IMR-90 (cell line): ENCODE measurements around the gene GCSAM. TPM values are rescaled to one million over a fixed set of nuclear protein-coding genes. Genes with fewer than 3 reads are reported as not detected.

Experiments
- ATAC-seq: fragments of 200-7000 bp; cut with Tn5 transposase; 2 replicates; pipeline ENCODE4 v1.9.1; 2020; ENCODE audit warnings: low read depth, mild to moderate bottlenecking, moderate library complexity
- BruUV-seq: library from RNA; stranded (reverse); fragments of 400-500 nt; replicated peaks from 2 replicates; lab custom pipeline; 2021; lab: Mats Ljungman, UMichigan
- CTCF ChIA-PET: fragments of 300-600 bp; formaldehyde crosslinking; extraction: SDS; loops from one replicate; lab custom pipeline; 2021; ENCODE audit warnings: antibody characterized with exemption; lab: Yijun Ruan, JAX
- POLR2A ChIA-PET: fragments of 300-600 bp; sonication (Branson Sonifier 250); formaldehyde crosslinking; loops from one replicate; lab custom pipeline; 2022; ENCODE audit warnings: antibody characterized with exemption; ENCODE audit not compliant: unreplicated experiment; lab: Charles Lee
- DNase-seq: peaks from one replicate; pipeline ENCODE4 v3.0.0; 2013
- H2AFZ ChIP-seq: replicated peaks from 2 replicates; pipeline ENCODE3; 2013; ENCODE audit warnings: low read length, mild to moderate bottlenecking; ENCODE audit not compliant: poor library complexity
- H2AK5ac ChIP-seq: 2 replicates; pipeline ENCODE4 v1.6.1; 2013; ENCODE audit warnings: low read depth, low read length, inconsistent platforms
- H2AK9ac ChIP-seq: replicated peaks from 2 replicates; pipeline ENCODE3; 2013; ENCODE audit warnings: mild to moderate bottlenecking, low read depth, low read length, moderate library complexity; ENCODE audit not compliant: poor library complexity
- H2BK120ac ChIP-seq: 2 replicates; pipeline ENCODE4 v1.6.1; 2013; ENCODE audit warnings: low read depth, low read length, inconsistent platforms
- H2BK15ac ChIP-seq: 3 replicates; pipeline ENCODE4 v1.6.1; 2013; ENCODE audit warnings: low read depth, low read length, inconsistent platforms
- H2BK20ac ChIP-seq: 2 replicates; pipeline ENCODE4 v1.6.1; 2013; ENCODE audit warnings: low read depth, mild to moderate bottlenecking, inconsistent platforms, low read length, moderate library complexity
- H2BK5ac ChIP-seq: 2 replicates; pipeline ENCODE4 v1.6.1; 2013; ENCODE audit warnings: mild to moderate bottlenecking, low read depth, low read length, inconsistent platforms; ENCODE audit not compliant: poor library complexity, severe bottlenecking
- H3K14ac ChIP-seq: replicated peaks from 2 replicates; pipeline ENCODE4 v1.6.1; 2013; ENCODE audit warnings: low read depth, low read length, inconsistent platforms
- H3K18ac ChIP-seq: 2 replicates; pipeline ENCODE4 v1.6.1; 2013; ENCODE audit warnings: low read depth, low read length, control low read depth
- H3K23ac ChIP-seq: 2 replicates; pipeline ENCODE4 v1.6.1; 2013; ENCODE audit warnings: low read depth, low read length, inconsistent platforms
- H3K27ac ChIP-seq: 2 replicates; pipeline ENCODE4 v1.5.1; 2013; ENCODE audit warnings: mild to moderate bottlenecking, control low read depth, low read length; ENCODE audit not compliant: insufficient read depth
- H3K27me3 ChIP-seq: 2 replicates; pipeline ENCODE4 v1.6.1; 2013; ENCODE audit warnings: low read length; ENCODE audit not compliant: control insufficient read depth, insufficient read depth
- H3K36me3 ChIP-seq: 2 replicates; pipeline ENCODE4 v1.6.1; 2013; ENCODE audit warnings: low read length, mixed read lengths; ENCODE audit not compliant: control insufficient read depth, insufficient read depth
- H3K4ac ChIP-seq: 2 replicates; pipeline ENCODE4 v1.6.1; 2013; ENCODE audit warnings: low read depth, low read length, inconsistent platforms
- H3K4me1 ChIP-seq: 2 replicates; pipeline ENCODE4 v1.6.1; 2013; ENCODE audit warnings: low read length, mixed read lengths; ENCODE audit not compliant: control insufficient read depth, insufficient read depth
- H3K4me2 ChIP-seq: 2 replicates; pipeline ENCODE4 v1.6.1; 2013; ENCODE audit warnings: low read depth, mild to moderate bottlenecking, control low read depth, low read length, moderate library complexity
- H3K4me3 ChIP-seq: 2 replicates; pipeline ENCODE4 v1.5.1; 2013; ENCODE audit warnings: low read depth, mild to moderate bottlenecking, control low read depth, low read length, moderate library complexity; ENCODE audit not compliant: insufficient read depth
- H3K56ac ChIP-seq: 2 replicates; pipeline ENCODE4 v1.6.1; 2013; ENCODE audit warnings: low read length, inconsistent platforms; ENCODE audit not compliant: insufficient read depth; ENCODE audit errors: extremely low read depth
- H3K79me1 ChIP-seq, 2 experiments: 2 replicates each; pipeline ENCODE4 v1.6.1; 2013; ENCODE audit warnings: low read length in 2 of 2, inconsistent platforms in 1 of 2, low read depth in 1 of 2
- H3K9ac ChIP-seq: 2 replicates; pipeline ENCODE4 v1.6.1; 2013; ENCODE audit warnings: low read depth, low read length, control low read depth
- H3K9me1 ChIP-seq: 2 replicates; pipeline ENCODE4 v1.6.1; 2013; ENCODE audit warnings: low read length, inconsistent platforms; ENCODE audit not compliant: insufficient read depth
- H3K9me3 ChIP-seq: 2 replicates; pipeline ENCODE4 v1.6.1; 2013; ENCODE audit warnings: low read length; ENCODE audit not compliant: control insufficient read depth, insufficient read depth
- H4K20me1 ChIP-seq: 2 replicates; pipeline ENCODE4 v1.6.1; 2013; ENCODE audit warnings: low read length, inconsistent platforms; ENCODE audit not compliant: insufficient read depth
- H4K5ac ChIP-seq: 2 replicates; pipeline ENCODE4 v1.6.1; 2013; ENCODE audit warnings: mild to moderate bottlenecking, low read depth, low read length, control low read depth
- H4K8ac ChIP-seq, 2 experiments: 2 replicates each; pipeline ENCODE4 v1.6.1; 2013; ENCODE audit warnings: low read depth in 2 of 2, low read length in 2 of 2, control low read depth in 1 of 2, inconsistent platforms in 1 of 2
- H4K91ac ChIP-seq: 2 replicates; pipeline ENCODE4 v1.6.1; 2013; ENCODE audit warnings: low read depth, low read length, inconsistent platforms; ENCODE audit not compliant: insufficient read depth
- NFE2L2 ChIP-seq: fragments of 150-350 bp; IDR thresholded peaks from 2 replicates; pipeline ENCODE4 v1.6.1; 2016; ENCODE audit warnings: low read depth, mild to moderate bottlenecking, low read length
- RAD21 ChIP-seq: IDR thresholded peaks from 2 replicates; pipeline ENCODE4 v1.6.1; 2012; ENCODE audit warnings: low read length, improper control_type of control experiment
- SMC3 ChIP-seq: fragments of 150-350 bp; IDR thresholded peaks from 2 replicates; pipeline ENCODE4 v1.6.1; 2016; ENCODE audit warnings: low read depth, mild to moderate bottlenecking, antibody characterized with exemption, low read length, moderate library complexity
- WGBS, 2 experiments: methylation state at CpG; one replicate each; pipeline versions ENCODE4 v1.1.5 to v1.1.7; 2013; ENCODE audit warnings: missing lambda C conversion rate in 2 of 2; ENCODE audit not compliant: insufficient read length in 1 of 2; ENCODE audit errors: extremely low coverage in 2 of 2; 5-methylcytosine and 5-hydroxymethylcytosine counted together
- dilution Hi-C: fragments of 300-500 bp; cut with HindIII; formaldehyde crosslinking; loops from one replicate; pipeline ENCODE4 v1.14.3; 2018; ENCODE audit warnings: low sequenced_read_pairs; ENCODE audit not compliant: unreplicated experiment
- in situ Hi-C: fragments of 300-500 bp; cut with MboI; formaldehyde crosslinking; loops from 3 replicates; pipeline ENCODE4 v1.14.3; 2019; ENCODE audit warnings: low sequenced_read_pairs, inconsistent platforms, mixed read lengths
- intact Hi-C: fragments of 100-400 bp; cut with micrococcal nuclease; formaldehyde crosslinking; loops from 2 replicates; pipeline ENCODE4 v1.10.0; 2022
- polyA plus RNA-seq, 3 experiments: library from polyadenylated mRNA; depleted of rRNA; stranded (reverse); fragments of >200 nt; gene quantifications; 2 replicates each; pipeline ENCODE4 v1.2.3, GENCODE V29; 2012; ENCODE audit warnings: low replicate concordance in 1 of 3
- total RNA-seq: library from RNA; depleted of rRNA; stranded (reverse); fragments of >200 nt; gene quantifications from 2 replicates; pipeline ENCODE4 v1.2.3, GENCODE V29; 2012
- TF ChIP-seq, protein P1 (sequence below): conservative IDR thresholded peaks from 2 replicates; pipeline ENCODE4 v1.5.1; 2012; ENCODE audit warnings: mild to moderate bottlenecking, low read depth, low read length, improper control_type of control experiment

The GCSAM gene
- total and polyA plus RNA-seq, 2 of the 4 experiments (the other 2 are of a cell fraction), result not detected

GRCh38 chr3:112136959-112137693 is 4.1 kb upstream of the GCSAM start:
- WGBS, 2 experiments, result no CpG with 5 or more reads among the region's 5 CpGs
- intact Hi-C loops, result loop anchor here (1.0 to 5.0 kb wide), 2 partner anchors 155 to 382 kb away; partner anchors contain the start of gene SLC9C1

More at GRCh38 chr3:112136959-112137693, 4.1 kb upstream of the GCSAM start:
- no peaks in the 10 kb centered on the region for H3K27me3 ChIP-seq
- TF ChIP-seq SMC3, result peak; percentile 24
- TF ChIP-seq NFE2L2, result no peak
- peak; percentile 52 for TF ChIP-seq RAD21
- TF ChIP-seq, protein P1, sequence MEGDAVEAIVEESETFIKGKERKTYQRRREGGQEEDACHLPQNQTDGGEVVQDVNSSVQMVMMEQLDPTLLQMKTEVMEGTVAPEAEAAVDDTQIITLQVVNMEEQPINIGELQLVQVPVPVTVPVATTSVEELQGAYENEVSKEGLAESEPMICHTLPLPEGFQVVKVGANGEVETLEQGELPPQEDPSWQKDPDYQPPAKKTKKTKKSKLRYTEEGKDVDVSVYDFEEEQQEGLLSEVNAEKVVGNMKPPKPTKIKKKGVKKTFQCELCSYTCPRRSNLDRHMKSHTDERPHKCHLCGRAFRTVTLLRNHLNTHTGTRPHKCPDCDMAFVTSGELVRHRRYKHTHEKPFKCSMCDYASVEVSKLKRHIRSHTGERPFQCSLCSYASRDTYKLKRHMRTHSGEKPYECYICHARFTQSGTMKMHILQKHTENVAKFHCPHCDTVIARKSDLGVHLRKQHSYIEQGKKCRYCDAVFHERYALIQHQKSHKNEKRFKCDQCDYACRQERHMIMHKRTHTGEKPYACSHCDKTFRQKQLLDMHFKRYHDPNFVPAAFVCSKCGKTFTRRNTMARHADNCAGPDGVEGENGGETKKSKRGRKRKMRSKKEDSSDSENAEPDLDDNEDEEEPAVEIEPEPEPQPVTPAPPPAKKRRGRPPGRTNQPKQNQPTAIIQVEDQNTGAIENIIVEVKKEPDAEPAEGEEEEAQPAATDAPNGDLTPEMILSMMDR, result peak; percentile 53
- no peak overlapping the region for H3K9ac ChIP-seq
- no peak overlapping the region for H3K4ac ChIP-seq
- ATAC-seq (peak; percentile 74), DNase-seq (peak; percentile 34)
- no peak overlapping the region for H3K4me3 ChIP-seq
- no peaks in the 10 kb centered on the region for H3K36me3 ChIP-seq
- ChIA-PET POLR2A (no interaction called here), CTCF (interaction anchor here (0.9 to 2.0 kb wide), 4 partner anchors 9 to 157 kb away, joined by 3 to 7 read pairs (median 3); partner anchors contain the start of gene SLC9C1)
- no peak overlapping the region for H2AK9ac ChIP-seq
- H4K8ac ChIP-seq, result no peak overlapping the region
- H2BK20ac ChIP-seq, result no peak overlapping the region
- no peak overlapping the region for H3K14ac ChIP-seq
- H3K4me2 ChIP-seq, result no peak overlapping the region
- in situ Hi-C loops, result loop anchor here (25.0 kb wide), 1 partner anchor 375 kb away; no protein-coding TSS in a partner anchor
- H3K27ac ChIP-seq, result no peak overlapping the region
- no peaks in the 10 kb centered on the region for H4K20me1 ChIP-seq
- no peaks in the 10 kb centered on the region for H3K9me1 ChIP-seq
- H3K4me1 ChIP-seq, result no peaks in the 10 kb centered on the region
- H3K79me1 ChIP-seq, result no peaks in the 10 kb centered on the region
- dilution Hi-C loops, result no loop called here
- H2BK120ac ChIP-seq, result no peak overlapping the region
- H2BK15ac ChIP-seq, result no peak overlapping the region
- H3K56ac ChIP-seq, result no peak overlapping the region
- H3K18ac ChIP-seq, result no peak overlapping the region
- no peak overlapping the region for H2BK5ac ChIP-seq
- H3K9me3 ChIP-seq, result no peaks in the 10 kb centered on the region
- H4K91ac ChIP-seq, result no peak overlapping the region
- no peak overlapping the region for H2AK5ac ChIP-seq
- no peak overlapping the region for H3K23ac ChIP-seq
- no TSS peak for BruUV-seq
- H4K5ac ChIP-seq, result no peak overlapping the region
- no peak overlapping the region for H2AFZ ChIP-seq
